CD1c-positive myeloid dendritic cell (primary cell): Measurements from ENCODE around the gene FKBP14.
"Not testable (repeated sequence)": the region's sequence is repeated elsewhere in the genome, so short reads cannot be mapped to it uniquely, and the experiment has no call there.

Source experiments
- DNase-seq: peaks from one replicate; pipeline ENCODE4 v3.0.0-alpha.2; 2016; ENCODE audit errors: extremely low spot score

The FKBP14 gene

GRCh38 chr7:29990931-29991330 is 35.6 kb downstream of the FKBP14 start:
- no peak for DNase-seq

- DNase-seq: peak; percentile 10
Measured at GRCh38 chr7:29989257-29989995, 37.1 kb downstream of the FKBP14 start, which contains the start of gene SCRN1. Gene SCRN1, minus strand, starts transcription at chr7:29989801. Its CDS starts 20,734 bp downstream, at chr7:29969067.

- DNase-seq: peak; percentile 65
Measured at GRCh38 chr7:29988424-29989256, 37.9 kb downstream of the FKBP14 start.

- DNase-seq: peak; percentile 84
Measured at GRCh38 chr7:29987811-29988317, 38.6 kb downstream of the FKBP14 start.

DNA sequence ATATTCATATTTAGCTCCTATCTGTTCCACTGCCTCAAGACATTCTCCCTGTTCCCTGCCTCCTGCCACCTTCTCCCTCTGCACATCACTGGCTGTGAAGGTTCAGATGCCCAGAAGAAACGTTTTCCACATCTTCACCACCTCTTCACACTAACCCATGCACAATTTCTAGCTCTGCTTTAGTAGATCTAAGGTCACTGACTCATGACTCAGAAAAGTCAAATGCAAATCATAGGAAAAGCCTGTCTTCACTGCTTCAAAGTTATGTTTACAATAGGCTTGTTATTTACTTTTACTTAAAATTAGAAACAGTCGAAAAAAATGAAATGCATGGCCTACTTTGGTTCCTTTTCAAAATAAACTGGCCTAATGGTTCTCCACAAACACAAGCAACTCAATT is 39.4 kb downstream of the FKBP14 start:
- peak; percentile 17 for DNase-seq

DNA sequence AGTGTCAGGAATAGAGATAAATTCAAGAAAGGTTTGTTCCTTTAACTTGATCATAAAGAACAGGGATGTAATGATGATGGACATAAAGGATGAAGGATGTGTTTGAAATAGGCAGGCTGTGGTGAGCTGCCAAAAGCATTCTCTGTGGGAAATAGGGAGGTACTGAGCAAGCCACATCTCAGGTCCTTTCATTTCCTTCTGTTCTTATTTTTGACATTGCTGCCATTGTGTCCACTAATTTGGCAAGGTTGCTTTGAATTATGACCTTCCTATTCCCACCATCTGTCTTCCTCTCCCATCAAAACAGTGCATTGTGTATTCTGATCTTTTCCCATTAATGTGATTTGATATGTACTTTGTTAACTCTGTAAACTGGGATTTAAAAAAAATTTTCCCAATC is 46.4 kb downstream of the FKBP14 start:
- DNase-seq: no peak

DNA sequence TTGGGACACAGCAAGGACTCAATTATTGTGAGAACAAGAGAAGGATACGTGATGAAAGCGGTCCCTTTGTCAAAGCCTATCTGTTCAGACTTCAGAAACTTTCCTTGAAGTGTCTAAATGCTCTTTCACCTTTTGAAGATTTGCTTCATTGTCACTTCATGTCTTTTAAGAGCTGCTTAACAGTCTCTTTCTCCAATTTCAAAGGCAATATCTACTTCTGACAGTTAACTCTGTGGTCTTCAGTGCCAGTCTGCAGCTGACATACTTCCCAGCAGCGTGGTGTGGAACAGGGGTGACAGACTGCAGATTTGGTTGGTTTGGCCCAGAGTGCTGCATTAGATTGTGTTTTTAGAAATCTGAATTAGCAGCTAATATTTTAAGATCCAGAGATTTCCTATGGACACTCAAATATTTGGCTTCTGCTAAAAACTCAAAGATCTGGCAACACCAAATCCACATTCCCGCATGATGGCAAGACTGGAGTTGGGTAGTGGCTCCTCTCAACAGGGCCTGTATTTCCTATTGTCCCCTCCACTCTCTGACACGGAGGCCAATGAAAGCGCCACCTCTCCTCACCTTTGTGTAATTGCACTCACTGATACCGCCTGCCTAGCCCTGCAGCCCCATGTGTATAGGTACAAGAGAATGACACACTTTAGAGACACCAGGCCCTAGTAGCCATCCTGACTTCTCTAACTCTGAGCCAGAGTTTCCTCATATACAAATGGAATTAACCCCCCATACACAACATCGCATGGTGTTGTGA is 48.4 kb downstream of the FKBP14 start:
- DNase-seq: no peak

DNA sequence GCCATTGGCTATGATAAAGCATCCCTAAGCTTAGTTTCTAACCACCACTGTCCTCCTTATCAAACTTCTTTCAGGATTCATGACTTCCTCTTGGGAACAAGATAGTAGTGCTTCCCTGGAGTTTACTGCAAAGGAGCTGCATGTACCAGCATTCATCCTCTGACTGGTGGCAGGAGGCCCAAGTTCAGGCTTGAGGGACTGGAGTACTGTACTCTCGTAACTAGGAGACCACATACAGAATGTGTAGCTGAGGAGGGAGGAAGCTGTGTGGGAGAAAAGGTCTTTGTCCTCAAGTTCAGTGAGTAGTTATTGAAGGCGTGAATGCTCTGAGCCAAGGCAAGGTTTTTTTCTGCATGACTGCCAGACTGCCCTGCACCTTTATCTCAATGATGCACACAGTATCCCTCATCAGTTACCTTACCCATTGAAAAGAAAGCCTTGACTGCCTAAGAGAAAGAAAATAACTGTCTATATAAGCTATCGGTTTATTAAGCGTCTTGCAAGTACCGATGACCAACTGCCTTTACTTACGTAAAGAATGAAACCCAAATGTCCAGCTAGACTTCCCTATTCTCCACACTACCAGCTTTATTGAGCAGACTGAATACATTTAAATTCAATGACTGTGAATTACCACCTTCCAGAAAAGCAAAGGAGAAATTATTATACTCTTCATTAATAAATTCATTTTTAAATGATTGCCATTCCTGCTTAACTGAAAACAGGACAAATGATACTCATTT is 49.7 kb downstream of the FKBP14 start:
- peak; percentile 35 for DNase-seq

- DNase-seq: no peak
Measured at GRCh38 chr7:29976266-29976665, 50.2 kb downstream of the FKBP14 start.

- DNase-seq: no peak
Measured at GRCh38 chr7:29975561-29975960, 50.9 kb downstream of the FKBP14 start.

DNA sequence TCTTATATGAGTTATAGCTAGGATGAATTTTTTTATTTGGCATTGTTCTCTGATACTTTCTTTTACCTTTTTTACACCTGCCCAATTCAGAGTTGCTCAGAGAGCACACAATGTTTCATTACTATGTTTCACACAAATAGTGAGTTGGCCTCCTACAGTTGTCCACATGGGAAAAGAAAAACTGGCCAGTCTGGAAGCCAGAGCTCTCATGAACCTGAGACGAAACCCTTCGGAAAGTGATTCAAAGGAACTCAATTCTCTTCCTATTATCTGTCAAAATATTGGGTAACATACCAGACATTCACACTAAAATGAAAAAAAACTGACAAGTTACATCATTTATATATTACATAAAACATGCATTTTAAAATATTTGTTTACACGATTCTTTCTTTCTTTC is 52.2 kb downstream of the FKBP14 start:
- DNase-seq: no peak

GRCh38 chr7:29972315-29972669 is 54.2 kb downstream of the FKBP14 start:
- DNase-seq: no peak

GRCh38 chr7:29971566-29972314 is 54.8 kb downstream of the FKBP14 start:
- no peak for DNase-seq

DNA sequence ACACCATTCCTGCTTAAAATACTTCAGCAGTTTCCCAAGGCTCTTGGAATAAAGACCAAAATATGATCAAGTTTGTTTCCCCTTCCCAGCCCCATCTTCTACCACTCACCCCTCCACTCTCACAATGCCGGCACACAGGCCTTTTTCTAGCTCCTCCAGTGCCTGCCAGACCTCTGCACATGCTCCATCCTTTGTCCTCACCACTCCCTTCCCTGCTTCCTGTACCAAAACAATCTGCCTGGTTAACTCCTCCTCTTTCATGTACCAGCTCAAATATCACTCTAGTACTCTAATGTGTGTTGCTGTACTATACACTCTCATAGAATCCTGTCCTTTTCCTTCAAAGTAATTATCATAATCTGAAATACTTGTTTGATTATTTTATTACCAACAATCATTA is 56.3 kb downstream of the FKBP14 start:
- no peak for DNase-seq

DNA sequence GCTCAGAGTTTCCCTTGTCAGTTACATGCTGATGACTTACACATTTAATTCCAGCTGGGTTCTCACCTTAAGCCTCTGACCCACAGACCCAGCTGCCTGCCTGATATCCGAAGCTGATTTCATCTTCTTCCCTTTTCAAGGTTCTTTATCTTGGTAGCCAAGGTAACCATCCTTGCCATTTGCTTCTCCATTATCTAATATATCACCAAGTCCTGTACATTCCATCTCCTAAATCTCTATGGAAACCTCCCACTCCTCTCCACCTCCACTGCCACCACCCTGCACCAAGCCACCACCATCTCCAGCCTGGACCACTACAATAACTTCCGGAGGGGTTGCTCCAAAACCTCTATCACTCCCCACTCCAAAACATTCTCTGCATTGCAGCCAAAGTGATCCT is 56.8 kb downstream of the FKBP14 start:
- no peak for DNase-seq

DNA sequence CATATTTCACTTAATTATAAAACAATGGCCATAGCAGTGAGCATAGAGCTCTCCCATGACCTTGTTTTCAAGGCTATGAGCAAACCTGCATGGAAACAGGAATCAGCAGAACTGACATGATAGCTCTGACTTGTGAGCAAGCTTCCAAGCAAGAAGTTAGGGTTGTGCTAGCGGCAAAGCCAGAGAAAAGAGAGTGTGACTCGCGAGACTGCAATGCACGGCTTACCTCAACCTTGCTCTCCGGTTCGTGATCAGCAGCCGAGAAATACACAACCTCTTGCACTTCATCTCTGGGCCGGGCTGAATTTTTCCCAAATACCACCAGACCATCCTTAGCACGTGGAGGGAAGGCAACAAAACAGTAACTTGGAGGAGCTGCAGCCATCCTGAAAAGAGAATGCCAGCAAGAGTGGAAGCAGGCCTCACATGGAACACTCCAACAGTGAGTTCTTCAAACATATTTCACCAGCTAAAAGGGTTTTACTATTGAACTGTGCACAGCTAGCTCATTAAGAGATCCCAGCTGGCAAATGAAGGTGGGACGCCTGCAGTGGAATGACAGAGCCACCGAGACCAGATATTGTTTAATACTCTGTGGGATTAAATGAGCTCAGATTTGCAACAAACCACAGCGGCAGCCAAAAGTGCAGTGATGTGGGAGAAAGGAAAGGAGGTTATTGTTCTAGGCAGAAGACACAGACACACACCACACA is 57.7 kb downstream of the FKBP14 start:
- DNase-seq: no peak

DNA sequence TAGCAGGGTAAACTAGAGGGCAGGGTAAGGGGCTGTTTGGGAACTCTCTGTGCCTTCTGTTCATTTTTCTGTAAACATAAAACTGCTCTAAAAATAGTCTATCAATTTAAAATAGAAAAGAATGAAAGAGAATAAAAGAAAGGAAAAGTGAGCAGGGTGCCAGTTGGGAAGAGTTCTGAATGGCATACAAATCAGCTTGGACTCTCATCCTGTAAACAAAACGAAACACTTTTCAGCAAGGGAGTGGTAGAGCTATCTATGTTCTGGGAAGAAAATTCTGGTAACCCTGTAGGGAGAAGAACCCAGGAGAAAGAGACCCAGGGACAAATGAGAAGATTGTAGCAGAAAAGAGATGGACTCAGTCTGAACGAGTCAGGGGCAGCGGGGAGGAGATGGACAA is 61.5 kb downstream of the FKBP14 start:
- DNase-seq: no peak

GRCh38 chr7:29962035-29962434 is 64.5 kb downstream of the FKBP14 start:
- no peak for DNase-seq

- DNase-seq: not testable (repeated sequence)
Measured at GRCh38 chr7:29961611-29962010, 64.9 kb downstream of the FKBP14 start.
